Cardiac fibroblast (primary cell): Measurements from ENCODE around the gene USP3.

Source experiments
- DNase-seq, 2 donors: peaks; one replicate each; pipeline versions ENCODE4 v3.0.0 to v3.0.0-alpha.2; 2010; ENCODE audit warnings: low read depth in 2 of 2
- H3K4me3 ChIP-seq, 2 donors: replicated peaks in 1 of 2; 1 replicate in 1 of 2; 2 replicates in 1 of 2; pipeline ENCODE4 v1.5.1; 2011; ENCODE audit warnings: low read depth in 2 of 2, low read length in 2 of 2, mild to moderate bottlenecking in 2 of 2, moderate library complexity in 1 of 2
- TF ChIP-seq, protein P1 (sequence below): IDR thresholded peaks from one replicate; pipeline ENCODE4 v1.5.1; 2011; ENCODE audit warnings: low read depth, mild to moderate bottlenecking, low read length, inconsistent platforms

Gene USP3

DNA sequence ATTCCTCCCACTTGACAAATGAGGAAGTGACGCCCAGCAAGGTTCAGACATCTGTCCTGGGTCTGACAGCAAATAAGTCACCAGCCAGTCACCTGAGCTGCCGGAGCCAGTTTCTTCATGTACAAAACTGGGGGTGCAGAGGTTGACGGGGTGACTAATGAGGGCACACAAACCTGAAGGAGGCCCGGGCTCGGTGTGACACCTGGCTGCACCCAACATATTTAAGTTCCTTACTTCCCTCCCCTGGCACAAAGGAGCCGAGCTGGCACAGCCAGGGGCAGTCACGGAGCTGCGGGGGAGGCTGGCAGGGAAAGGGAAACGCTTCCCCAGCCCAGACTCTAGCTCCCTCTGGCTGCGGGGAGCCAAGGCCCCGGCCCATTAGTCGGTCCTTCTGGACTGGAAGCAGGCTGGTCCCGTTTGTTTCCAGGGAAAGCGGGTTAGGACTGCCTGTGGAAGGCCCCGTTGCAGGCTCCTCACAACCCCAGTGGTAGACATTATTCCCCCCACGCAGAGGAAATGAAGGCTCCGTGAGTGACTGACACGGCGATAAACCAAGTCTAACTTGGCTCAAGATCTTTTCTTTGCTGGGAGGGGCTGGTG, 95.1 kb downstream of the USP3 start:
- peak; percentile 48 to 66 for DNase-seq
- peak overlapping the region; percentile 63 to 68 for H3K4me3 ChIP-seq
- TF ChIP-seq, protein P1, sequence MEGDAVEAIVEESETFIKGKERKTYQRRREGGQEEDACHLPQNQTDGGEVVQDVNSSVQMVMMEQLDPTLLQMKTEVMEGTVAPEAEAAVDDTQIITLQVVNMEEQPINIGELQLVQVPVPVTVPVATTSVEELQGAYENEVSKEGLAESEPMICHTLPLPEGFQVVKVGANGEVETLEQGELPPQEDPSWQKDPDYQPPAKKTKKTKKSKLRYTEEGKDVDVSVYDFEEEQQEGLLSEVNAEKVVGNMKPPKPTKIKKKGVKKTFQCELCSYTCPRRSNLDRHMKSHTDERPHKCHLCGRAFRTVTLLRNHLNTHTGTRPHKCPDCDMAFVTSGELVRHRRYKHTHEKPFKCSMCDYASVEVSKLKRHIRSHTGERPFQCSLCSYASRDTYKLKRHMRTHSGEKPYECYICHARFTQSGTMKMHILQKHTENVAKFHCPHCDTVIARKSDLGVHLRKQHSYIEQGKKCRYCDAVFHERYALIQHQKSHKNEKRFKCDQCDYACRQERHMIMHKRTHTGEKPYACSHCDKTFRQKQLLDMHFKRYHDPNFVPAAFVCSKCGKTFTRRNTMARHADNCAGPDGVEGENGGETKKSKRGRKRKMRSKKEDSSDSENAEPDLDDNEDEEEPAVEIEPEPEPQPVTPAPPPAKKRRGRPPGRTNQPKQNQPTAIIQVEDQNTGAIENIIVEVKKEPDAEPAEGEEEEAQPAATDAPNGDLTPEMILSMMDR = peak; percentile 65

DNA sequence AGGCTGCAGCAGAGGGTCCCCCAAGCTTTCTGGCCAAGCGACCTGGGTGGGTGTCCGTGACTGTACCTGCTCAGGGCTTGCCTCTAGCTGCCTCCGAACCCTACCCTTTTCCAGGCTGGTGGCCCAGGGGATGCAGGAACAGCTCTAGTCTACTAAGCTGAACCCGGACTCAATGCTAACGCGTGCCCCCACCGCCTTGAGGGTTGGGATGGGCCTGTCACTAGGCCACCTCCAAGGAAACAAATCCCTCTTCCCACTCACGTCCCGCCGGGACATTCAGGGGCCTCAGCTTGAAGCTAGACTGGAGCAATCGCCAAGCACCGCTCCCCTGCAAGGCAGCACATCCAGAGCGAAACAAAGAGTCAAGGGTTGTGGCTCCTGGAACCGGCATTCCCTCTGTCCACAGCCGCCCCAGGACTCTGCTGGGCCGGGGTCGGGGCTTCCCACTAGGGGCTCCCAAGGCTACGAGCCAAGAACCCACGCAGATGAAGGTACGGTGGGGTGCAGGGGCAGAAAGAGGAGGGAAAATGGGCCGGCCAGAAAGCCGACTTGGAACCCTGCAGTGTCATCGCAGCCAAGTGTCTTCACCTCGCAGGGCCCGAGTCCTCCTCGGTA, 95.7 kb downstream of the USP3 start:
- H3K4me3 ChIP-seq = peak overlapping the region; percentile 63 to 68
- TF ChIP-seq, protein P1 = no peak
- peak in 1 of 2 donors; percentile 28 for DNase-seq

GRCh38 chr15:63600616-63601025, 96.2 kb downstream of the USP3 start:
- TF ChIP-seq, protein P1 = no peak
- H3K4me3 ChIP-seq = peak overlapping the region; percentile 79 to 83
- DNase-seq = peak; percentile 90 to 96

GRCh38 chr15:63601026-63601703, 96.8 kb downstream of the USP3 start:
- peak overlapping the region; percentile 79 to 83 for H3K4me3 ChIP-seq
- peak in 1 of 2 donors; percentile 17 for DNase-seq
- TF ChIP-seq, protein P1 = no peak

- DNase-seq = peak in 1 of 2 donors; percentile 22
- peak overlapping the region; percentile 79 to 83 for H3K4me3 ChIP-seq
- TF ChIP-seq, protein P1 = no peak
Measured at GRCh38 chr15:63601704-63602185, 97.4 kb downstream of the USP3 start.

DNA sequence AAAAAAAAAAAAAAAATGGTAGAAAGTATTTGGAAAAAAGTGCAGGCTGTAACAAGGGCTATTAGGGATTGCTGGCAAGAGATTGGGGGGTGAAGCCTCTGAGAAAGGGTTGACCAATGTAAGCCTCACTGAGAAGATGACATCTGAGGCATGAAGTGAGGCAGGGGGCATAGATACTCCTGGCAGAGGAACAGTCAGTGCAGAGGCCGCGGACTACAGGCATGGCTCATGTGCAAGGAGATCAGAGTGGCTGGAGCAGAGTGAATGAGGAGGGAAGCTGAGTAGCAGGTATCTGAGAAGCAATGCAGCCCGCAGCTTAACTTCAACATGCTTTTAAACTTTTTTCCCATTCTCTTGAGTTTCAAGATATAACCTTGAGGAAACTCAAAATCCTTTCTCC, 98.2 kb downstream of the USP3 start:
- TF ChIP-seq, protein P1 = no peak
- no peak overlapping the region for H3K4me3 ChIP-seq
- DNase-seq = no peak
